Measurements from ENCODE around the gene SERTAD3.
A peak's percentile ranks its signal among the peaks of the same experiment; 100 is the strongest.
"Not testable (repeated sequence)": the region's sequence is repeated elsewhere in the genome, so short reads cannot be mapped to it uniquely, and the experiment has no call there.

The SERTAD3 gene

GRCh38 chr19:40458597-40458974 is 14.5 kb upstream of the SERTAD3 start:
- no peak for DNase-seq (ENCODE audit: low read depth in 3 of 3)

GRCh38 chr19:40457953-40458596 is 13.9 kb upstream of the SERTAD3 start:
- no peak for DNase-seq (ENCODE audit: low read depth in 3 of 3)

GRCh38 chr19:40457048-40457447 is 12.9 kb upstream of the SERTAD3 start:
- DNase-seq (ENCODE audit: low read depth in 3 of 3), result no peak

DNA sequence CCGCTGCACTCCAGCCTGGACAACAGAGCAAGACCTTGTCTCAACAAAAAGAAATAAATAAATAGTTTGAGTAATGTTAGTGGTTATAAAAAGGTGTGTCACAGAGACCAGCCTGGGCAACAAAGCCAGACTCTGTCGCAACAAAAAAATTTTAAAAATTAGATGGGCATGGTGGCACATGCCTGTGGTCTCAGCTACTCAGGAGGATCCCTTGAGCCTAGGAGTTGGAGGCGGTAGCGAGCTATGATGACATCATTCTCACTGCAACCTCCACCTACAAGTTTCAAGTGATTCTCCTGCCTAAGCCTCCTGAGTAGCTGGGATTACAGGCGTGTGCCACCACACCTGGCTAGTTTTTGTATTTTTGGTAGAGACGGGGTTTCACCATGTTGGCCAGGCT is 9.8 kb upstream of the SERTAD3 start:
- DNase-seq (ENCODE audit: low read depth in 3 of 3), result not testable (repeated sequence)

GRCh38 chr19:40453151-40453735 is 9.1 kb upstream of the SERTAD3 start:
- DNase-seq (ENCODE audit: low read depth in 3 of 3), result no peak

DNA sequence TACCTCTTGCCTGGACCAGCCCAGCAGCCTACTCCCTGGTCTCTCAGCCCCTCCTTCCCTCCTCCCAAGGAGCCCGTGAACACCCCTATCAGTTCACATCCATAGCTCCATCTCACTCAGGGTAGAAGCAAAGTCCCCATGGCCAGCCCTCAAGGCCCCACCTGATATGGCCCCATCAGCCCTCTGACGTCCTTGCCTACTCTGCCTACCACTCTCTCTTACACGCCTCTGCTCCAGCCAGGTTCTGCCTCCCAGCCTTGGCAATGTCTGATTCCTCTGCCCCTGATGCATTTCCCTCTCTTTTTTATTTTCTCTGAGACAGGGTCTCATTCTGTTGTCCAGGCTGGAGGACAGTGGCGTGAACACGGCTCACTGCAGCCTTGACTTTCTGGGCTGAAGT is 7.9 kb upstream of the SERTAD3 start:
- DNase-seq (ENCODE audit: low read depth in 3 of 3), result no peak

- no peak for DNase-seq (ENCODE audit: low read depth in 3 of 3)
Measured at GRCh38 chr19:40450664-40451063, 6.5 kb upstream of the SERTAD3 start.

DNA sequence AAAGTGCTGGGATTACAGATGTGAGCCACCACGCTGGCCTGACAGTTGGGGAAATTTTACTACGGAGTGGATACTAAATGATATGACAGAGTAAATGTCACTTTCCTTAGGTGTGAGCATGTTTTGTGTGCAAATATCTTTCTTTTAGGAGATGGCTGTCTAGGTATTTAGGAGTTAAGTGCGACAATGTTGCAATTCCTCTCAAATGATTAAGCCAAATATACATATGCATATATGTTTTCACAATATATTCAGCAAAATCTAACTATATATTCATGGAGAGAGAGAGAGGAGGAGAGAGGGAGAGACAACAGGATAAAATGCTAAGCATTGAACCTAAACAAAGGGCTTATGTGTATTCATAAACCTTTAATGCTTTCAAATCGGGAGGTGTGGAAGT is 5.4 kb upstream of the SERTAD3 start:
- no peak for DNase-seq (ENCODE audit: low read depth in 3 of 3)

DNA sequence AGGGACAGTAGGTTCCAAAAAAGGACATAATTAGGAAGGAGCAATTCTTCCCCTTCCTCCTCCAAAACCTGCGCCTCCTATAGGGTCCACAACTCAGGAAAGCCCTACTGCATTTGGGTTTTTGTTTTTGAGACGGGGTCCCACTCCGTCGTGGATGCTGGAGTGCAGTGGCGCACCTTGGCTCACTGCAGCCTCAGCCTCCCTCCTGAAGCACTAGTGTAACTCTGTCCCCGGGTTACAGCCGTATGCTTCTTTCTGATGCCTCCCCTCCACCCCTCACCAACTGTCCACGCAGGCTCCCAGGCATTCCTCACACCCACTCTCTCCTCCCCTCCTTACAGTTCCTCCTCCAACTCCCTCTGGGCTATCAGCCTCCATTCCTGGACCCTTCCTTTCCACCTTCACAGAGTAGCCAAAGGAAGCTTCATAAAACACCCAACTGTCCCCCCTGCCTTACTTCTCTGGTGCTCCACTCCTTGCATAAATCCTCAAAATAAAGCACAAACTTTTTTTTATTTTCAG is 2.2 kb upstream of the SERTAD3 start:
- no peak for DNase-seq (ENCODE audit: low read depth in 3 of 3)

DNA sequence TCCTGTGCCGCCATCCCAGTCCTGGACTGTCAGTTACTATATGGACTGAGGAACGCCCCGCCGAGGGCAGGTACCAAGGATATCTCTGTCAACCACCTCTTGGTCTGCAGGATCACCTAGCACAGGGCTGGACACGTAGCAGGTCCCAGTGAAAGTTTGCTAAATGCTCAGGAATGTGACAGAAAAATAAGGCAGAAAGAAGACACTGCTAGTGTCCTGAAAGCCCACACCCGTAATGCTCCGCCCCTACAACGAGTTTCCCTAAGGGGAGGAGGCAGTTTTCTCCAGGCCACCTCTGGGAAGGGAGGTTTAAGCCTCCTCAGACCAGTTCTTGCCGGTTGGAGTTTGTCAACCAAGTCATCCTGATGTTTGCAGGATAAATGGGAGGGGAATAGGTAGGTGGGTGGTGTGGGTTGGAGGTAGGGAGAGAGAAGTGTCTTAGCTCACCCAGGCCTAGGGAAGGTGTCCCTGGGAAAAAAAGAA is 1.7 kb upstream of the SERTAD3 start:
- no peak for DNase-seq (ENCODE audit: low read depth in 3 of 3)

DNA sequence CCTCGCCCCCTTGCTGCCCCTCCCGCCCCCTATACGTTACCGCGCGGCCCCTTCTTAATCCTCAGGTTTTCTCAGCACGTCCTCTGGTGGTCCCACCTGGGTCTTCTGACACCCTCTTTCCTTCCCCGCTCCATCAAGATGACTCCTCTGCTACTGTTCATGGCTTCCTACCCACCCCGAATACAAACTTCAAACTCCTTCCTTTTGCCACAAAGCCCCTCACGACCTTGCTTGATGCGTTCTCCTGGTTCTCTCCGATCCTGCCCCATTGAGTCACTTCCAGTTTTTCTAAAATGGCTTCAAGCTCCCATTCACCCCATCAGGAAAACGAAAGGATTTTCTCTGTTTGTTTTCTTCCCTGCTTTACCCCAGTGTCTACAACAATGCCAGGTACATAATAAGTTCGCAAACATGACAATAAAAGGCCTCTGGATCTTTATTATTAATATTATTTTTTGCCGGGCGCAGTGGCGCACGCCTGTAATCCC is 734 bp upstream of the SERTAD3 start:
- DNase-seq (ENCODE audit: low read depth in 3 of 3), result no peak

DNA sequence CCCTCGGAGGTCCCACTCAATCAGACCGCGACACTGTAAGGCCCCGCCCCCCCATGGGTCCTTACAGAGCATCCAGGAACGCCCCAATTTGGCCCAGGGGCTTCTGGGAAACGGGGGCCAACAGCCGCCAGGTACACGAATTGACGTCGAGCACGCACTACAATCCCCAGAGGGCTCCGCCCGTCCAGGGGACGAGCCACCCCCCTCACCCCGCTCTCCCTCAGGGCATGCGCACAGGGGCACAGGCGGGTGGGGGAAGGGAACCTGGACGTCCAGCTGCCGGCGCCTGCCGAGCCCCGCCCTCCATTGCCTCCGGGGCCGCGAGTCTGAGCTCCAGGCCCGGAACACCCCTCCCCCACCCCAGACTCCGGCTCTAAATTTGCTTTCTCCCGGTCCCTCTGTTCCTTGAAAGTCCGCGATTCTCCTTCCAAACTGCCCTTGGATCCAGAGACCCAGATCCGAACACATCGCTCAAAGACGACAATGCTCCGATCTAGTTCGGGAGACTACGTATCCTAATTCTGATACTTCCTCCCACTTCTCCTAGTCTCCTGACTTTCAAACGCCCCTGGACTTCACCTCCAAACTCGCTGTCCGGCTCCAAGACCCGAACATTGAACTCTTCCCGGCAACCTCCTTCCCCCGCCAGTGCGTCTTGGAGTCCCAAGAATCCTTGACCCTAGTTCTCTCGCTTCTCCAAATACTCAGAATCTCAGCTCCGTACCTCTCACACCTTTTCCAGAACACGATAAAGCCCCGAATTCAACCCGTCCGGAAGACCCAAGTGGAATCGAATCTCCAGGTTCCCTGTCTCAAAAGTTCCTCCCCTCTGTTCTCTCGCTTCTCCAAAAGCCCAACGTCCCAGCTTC is 770 bp downstream of the SERTAD3 start:
- peak; percentile 96 to 100 (median 99) for DNase-seq (ENCODE audit: low read depth in 3 of 3)

DNA sequence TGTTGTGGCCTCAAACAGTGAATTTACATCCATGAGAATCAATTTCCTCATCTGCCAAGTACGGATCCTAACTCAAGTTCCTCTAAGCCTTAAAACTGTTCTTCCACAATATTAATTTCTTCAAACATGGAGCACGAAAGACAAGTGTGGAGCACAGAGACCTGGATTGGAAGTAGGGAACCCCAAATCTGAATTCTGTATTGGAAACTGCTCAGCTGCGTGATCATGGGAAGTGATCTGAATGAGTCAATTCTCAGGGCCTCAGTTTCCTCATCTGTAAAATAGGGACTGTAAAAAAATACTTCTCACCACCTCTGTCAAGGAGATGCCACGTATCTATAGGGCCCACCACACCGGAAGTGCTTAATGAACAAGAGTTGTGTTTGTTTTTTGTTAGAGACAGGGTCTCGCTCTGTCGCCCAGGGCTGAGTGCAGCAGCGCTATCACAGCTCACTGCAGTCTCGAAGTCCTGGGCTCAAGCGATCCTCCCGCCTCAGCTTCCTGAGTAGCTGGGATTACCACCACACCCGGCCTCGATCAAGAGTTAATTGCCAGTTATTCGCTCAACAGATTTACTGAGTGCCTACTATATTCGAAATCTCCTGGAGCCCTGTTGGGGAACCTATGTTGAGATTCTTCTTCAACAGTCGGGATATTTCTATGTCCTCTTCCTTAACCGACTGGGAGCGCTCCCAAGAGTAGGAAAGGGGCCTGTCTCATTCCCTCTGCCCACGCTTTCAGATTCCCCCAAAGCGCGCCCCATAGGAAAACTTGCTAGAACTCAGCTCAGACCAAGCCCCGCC is 1.6 kb downstream of the SERTAD3 start:
- no peak for DNase-seq (ENCODE audit: low read depth in 3 of 3)

GRCh38 chr19:40441719-40442253 is 2.3 kb downstream of the SERTAD3 start:
- DNase-seq (ENCODE audit: low read depth in 3 of 3), result no peak

- no peak for DNase-seq (ENCODE audit: low read depth in 3 of 3)
Measured at GRCh38 chr19:40438284-40438683, 5.9 kb downstream of the SERTAD3 start.

GRCh38 chr19:40433391-40434216 is 10.5 kb downstream of the SERTAD3 start:
- peak in 1 of 3 experiments; percentile 32 for DNase-seq (ENCODE audit: low read depth in 3 of 3)

DNA sequence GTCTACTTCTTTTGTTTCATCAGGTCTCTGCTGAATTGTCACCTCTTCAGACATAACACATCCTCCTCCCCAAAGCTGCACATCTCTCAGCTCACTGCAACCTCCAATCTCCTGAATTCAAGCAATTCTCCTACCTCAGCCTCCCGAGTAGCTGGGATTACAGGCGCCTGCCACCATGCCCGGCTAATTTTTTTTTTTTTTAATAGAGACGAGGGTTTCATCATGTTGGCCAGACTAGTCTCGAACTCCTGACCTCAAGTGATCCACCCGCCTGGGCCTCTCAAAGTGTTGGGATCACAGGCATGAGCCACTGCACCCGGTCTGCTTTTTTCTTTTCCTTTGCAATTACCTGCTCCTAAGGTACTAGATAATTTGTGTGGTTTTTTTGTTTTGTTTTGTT is 11.4 kb downstream of the SERTAD3 start:
- DNase-seq (ENCODE audit: low read depth in 3 of 3), result not testable (repeated sequence)

DNA sequence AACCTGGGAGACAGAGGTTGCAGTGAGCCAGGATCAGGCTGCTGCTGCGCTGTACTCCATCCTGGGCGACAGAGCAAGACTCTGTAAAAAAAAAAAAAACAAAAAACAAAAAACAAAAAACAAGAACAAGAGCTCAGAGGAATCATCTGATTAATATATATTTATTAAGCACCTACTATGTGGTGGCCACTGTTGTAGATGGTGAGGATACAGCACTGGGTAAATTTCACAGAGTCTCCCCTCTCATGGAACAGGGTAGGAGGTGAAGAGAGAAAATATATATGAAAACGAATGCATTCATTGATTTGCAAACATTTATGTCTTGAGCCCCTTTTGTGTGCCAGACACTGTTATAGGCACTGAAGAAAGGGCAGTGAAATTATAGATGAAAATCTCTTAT is 12.4 kb downstream of the SERTAD3 start:
- no peak for DNase-seq (ENCODE audit: low read depth in 3 of 3)

- not testable (repeated sequence) for DNase-seq (ENCODE audit: low read depth in 3 of 3)
Measured at GRCh38 chr19:40430242-40430641, 13.9 kb downstream of the SERTAD3 start.

- DNase-seq (ENCODE audit: low read depth in 3 of 3), result not testable (repeated sequence)
Measured at GRCh38 chr19:40428197-40428596, 15.9 kb downstream of the SERTAD3 start.
